K562 (cell line): Measurements from ENCODE around the gene ZFPM1. TPM values are rescaled to one million over a fixed set of nuclear protein-coding genes. Genes with fewer than 3 reads are reported as not detected.
A peak's percentile ranks its signal among the peaks of the same experiment; 100 is the strongest.

ENCODE experiments used
- ATF3 ChIP-seq, 2 experiments: fragments of 450-650 bp in 1 of 2; sonication (generic) in 1 of 2; formaldehyde crosslinking in 1 of 2; IDR thresholded peaks in 1 of 2; conservative IDR thresholded peaks in 1 of 2; 2 replicates each; pipeline versions ENCODE4 v1.6.1 to v1.8.1; 2016 to 2023; ENCODE audit warnings: mild to moderate bottlenecking in 2 of 2, moderate library complexity in 2 of 2, inconsistent platforms in 1 of 2, missing genetic modification reagents in 1 of 2
- BRD9 ChIP-seq: fragments of 450-650 bp; IDR thresholded peaks from 2 replicates; pipeline ENCODE4 v1.6.1; 2018; ENCODE audit warnings: low read depth; ENCODE audit not compliant: partially characterized antibody
- CBFA2T3 ChIP-seq: fragments of 450-650 bp; IDR thresholded peaks from 2 replicates; pipeline ENCODE4 v1.6.1; 2017
- CSDE1 ChIP-seq, 2 experiments: fragments of 450-650 bp; IDR thresholded peaks; 2 replicates each; pipeline ENCODE4 v1.6.1; 2016; ENCODE audit warnings: mild to moderate bottlenecking in 1 of 2
- EP300 ChIP-seq: IDR thresholded peaks from 2 replicates; pipeline ENCODE4 v1.6.1; 2012; ENCODE audit warnings: low read length, improper control_type of control experiment
- GABPB1 ChIP-seq: sonication (generic); formaldehyde crosslinking; IDR thresholded peaks from 2 replicates; pipeline ENCODE4 v1.8.0; 2022; ENCODE audit warnings: mild to moderate bottlenecking, missing genetic modification reagents
- MEIS2 ChIP-seq: fragments of 450-650 bp; IDR thresholded peaks from 2 replicates; pipeline ENCODE4 v1.6.1; 2014; ENCODE audit warnings: mild to moderate bottlenecking; ENCODE audit not compliant: partially characterized antibody
- MNT ChIP-seq, 2 experiments: fragments of 450-650 bp; conservative IDR thresholded peaks; 2 replicates each; pipeline ENCODE4 v1.6.1; 2017; ENCODE audit warnings: mild to moderate bottlenecking in 2 of 2, moderate library complexity in 2 of 2
- MYC ChIP-seq, 2 experiments: fragments of 250-450 bp in 1 of 2; sonication (Bioruptor Pico) in 1 of 2; IDR thresholded peaks; 2 replicates each; pipeline versions ENCODE4 v1.5.1 to v1.6.1; 2012 to 2021; ENCODE audit warnings: low read depth in 2 of 2, borderline replicate concordance in 1 of 2, improper control_type of control experiment in 1 of 2, low read length in 1 of 2, mild to moderate bottlenecking in 1 of 2, moderate library complexity in 1 of 2
- NCOA6 ChIP-seq: fragments of 450-650 bp; IDR thresholded peaks from 2 replicates; pipeline ENCODE4 v1.6.1; 2017; ENCODE audit warnings: mild to moderate bottlenecking
- PRPF4 ChIP-seq: fragments of 200-400 bp; formaldehyde crosslinking; IDR thresholded peaks from one replicate; pipeline ENCODE4 v1.6.1; 2017; ENCODE audit warnings: low read length, low read depth, mild to moderate bottlenecking; ENCODE audit not compliant: insufficient read depth, poor library complexity, severe bottlenecking
- RB1 ChIP-seq: fragments of 450-650 bp; IDR thresholded peaks from 2 replicates; pipeline ENCODE4 v1.6.1; 2017; ENCODE audit warnings: low read depth, mild to moderate bottlenecking
- RBBP5 ChIP-seq: fragments of 200-600 bp; sonication (generic); IDR thresholded peaks from 2 replicates; pipeline ENCODE4 v1.6.1; 2012; ENCODE audit warnings: borderline replicate concordance, mild to moderate bottlenecking, low read length, control low read depth, inconsistent platforms; ENCODE audit not compliant: insufficient read depth, poor library complexity, severe bottlenecking
- RHOXF2B ChIP-seq: fragments of 250-450 bp; sonication (Bioruptor Pico); conservative IDR thresholded peaks from 2 replicates; pipeline ENCODE4 v1.5.1; 2021
- SRSF1 ChIP-seq: fragments of 200-400 bp; formaldehyde crosslinking; IDR thresholded peaks from 2 replicates; pipeline ENCODE4 v1.6.1; 2017; ENCODE audit warnings: mild to moderate bottlenecking, low read depth, low read length, moderate library complexity
- TCF3 ChIP-seq: sonication (generic); formaldehyde crosslinking; IDR thresholded peaks from 2 replicates; pipeline ENCODE4 v1.4.0; 2020; ENCODE audit warnings: mild to moderate bottlenecking, missing genetic modification reagents
- ZBTB26 ChIP-seq: fragments of 450-650 bp; formaldehyde crosslinking; IDR thresholded peaks from 2 replicates; pipeline ENCODE4 v1.4.0; 2022; ENCODE audit warnings: missing genetic modification characterization
- ZNF224 ChIP-seq: sonication (generic); formaldehyde crosslinking; IDR thresholded peaks from 2 replicates; pipeline ENCODE4 v1.8.0; 2022; ENCODE audit warnings: mild to moderate bottlenecking, missing genetic modification reagents
- ZNF444 ChIP-seq: fragments of 250-450 bp; sonication (Bioruptor Pico); IDR thresholded peaks from 2 replicates; pipeline ENCODE4 v1.4.0; 2020; ENCODE audit warnings: mild to moderate bottlenecking, moderate library complexity
- ZNF592 ChIP-seq: fragments of 450-650 bp; IDR thresholded peaks from 2 replicates; pipeline ENCODE4 v1.6.1; 2017; ENCODE audit warnings: antibody characterized with exemption, mild to moderate bottlenecking
- polyA plus RNA-seq, 8 experiments: library from polyadenylated mRNA; depleted of rRNA in 4 of 8; stranded (reverse) in 5 of 8; unstranded in 3 of 8; fragments of >200 nt; fragmentation: Nextera tagmentation in 2 of 8; fragmentation: Illumina TruSeq in 1 of 8; extraction: Ambion mirVana in 2 of 8; extraction: Trizol in 1 of 8; gene quantifications; 2 replicates each; pipeline versions ENCODE4 v1.2.1 to v1.2.3, GENCODE V29; 2011 to 2014; ENCODE audit warnings: inconsistent platforms in 1 of 8, missing spikeins in 1 of 8
- total RNA-seq, 7 experiments: library from RNA; depleted of rRNA in 6 of 7; stranded (reverse); fragments of >200 nt in 6 of 7; fragmentation: Illumina TruSeq in 2 of 7; extraction: Trizol in 2 of 7; gene quantifications; 2 replicates each; pipeline versions ENCODE4 v1.2.1 to v1.2.3, GENCODE V29; 2011 to 2021; ENCODE audit warnings: low replicate concordance in 1 of 7

ZFPM1 gene
- total and polyA plus RNA-seq, 9 of the 15 experiments (the other 6 are each of a cell fraction or from before 2014, with no cell fraction given): 0.03 to 35.9 (median 1.4) TPM

GRCh38 chr16:88467541-88467944 is 14.5 kb downstream of the ZFPM1 start (continued):
- TF ChIP-seq MYC (IDR thresholded peaks at IDR 0.05; ENCODE audit: low read depth, low read length) (no peak), MYC (CRISPR knock-in tag; IDR thresholded peaks at IDR 0.05; ENCODE audit: borderline replicate concordance, low read depth) (no peak), TCF3 (no peak), MEIS2 (no peak), MNT (conservative IDR thresholded peaks at IDR 0.05) (no peak; a peak in 1 of 4 replicates), ZNF224 (CRISPR knock-in tag) (no peak), ZNF444 (CRISPR knock-in tag) (no peak), EP300 (peak; percentile 26; the same call in 1 of the 2 replicates), BRD9 (no peak), ZNF592 (peak; percentile 70; the same call in 1 of the 2 replicates), CBFA2T3 (peak; percentile 37; the same call in 1 of the 2 replicates), GABPB1 (no peak), RB1 (no peak), RHOXF2B (CRISPR knock-in tag) (no peak), RBBP5 (peak; percentile 53), ATF3 (IDR thresholded peaks at IDR 0.05) (no peak), ATF3 (CRISPR knock-in tag; conservative IDR thresholded peaks at IDR 0.05) (no peak), ZBTB26 (no peak), SRSF1 (no peak), CSDE1 (IDR thresholded peaks at IDR 0.05) (no peak), PRPF4 (no peak), NCOA6 (no peak)
